Trophoblast cell (in vitro differentiated cells and primary cell): Measurements from ENCODE around the gene ALAS1.
"Not testable (repeated sequence)": the region's sequence is repeated elsewhere in the genome, so short reads cannot be mapped to it uniquely, and the experiment has no call there.

ENCODE experiments used
- DNase-seq, 2 donors: peaks; one replicate each; pipeline ENCODE4 v3.0.0-alpha.2; 2016
- H2AFZ ChIP-seq: 2 replicates; pipeline ENCODE4 v1.6.1; 2013; ENCODE audit warnings: low read length, moderate library complexity, mild to moderate bottlenecking; ENCODE audit not compliant: insufficient read depth, poor library complexity
- H2AK5ac ChIP-seq: 2 replicates; pipeline ENCODE4 v1.6.1; 2013; ENCODE audit warnings: mild to moderate bottlenecking, low read length
- H2BK120ac ChIP-seq: 2 replicates; pipeline ENCODE4 v1.6.1; 2013; ENCODE audit warnings: low read length, mild to moderate bottlenecking, moderate library complexity; ENCODE audit not compliant: insufficient read depth, poor library complexity
- H2BK12ac ChIP-seq: 2 replicates; pipeline ENCODE4 v1.6.1; 2013; ENCODE audit warnings: mild to moderate bottlenecking, low read length, moderate library complexity
- H2BK5ac ChIP-seq: 2 replicates; pipeline ENCODE4 v1.6.1; 2013; ENCODE audit warnings: low read length, low read depth, moderate library complexity, mild to moderate bottlenecking; ENCODE audit not compliant: poor library complexity
- H3K14ac ChIP-seq: 2 replicates; pipeline ENCODE4 v1.6.1; 2013; ENCODE audit warnings: mild to moderate bottlenecking, low read length
- H3K18ac ChIP-seq: 2 replicates; pipeline ENCODE4 v1.6.1; 2013; ENCODE audit warnings: mild to moderate bottlenecking, low read length
- H3K23ac ChIP-seq: 2 replicates; pipeline ENCODE4 v1.6.1; 2013; ENCODE audit warnings: low read length
- H3K27ac ChIP-seq: 2 replicates; pipeline ENCODE4 v1.5.1; 2013; ENCODE audit warnings: low read depth, mild to moderate bottlenecking, inconsistent platforms, low read length, moderate library complexity
- H3K27me3 ChIP-seq: 2 replicates; pipeline ENCODE4 v1.6.1; 2013; ENCODE audit warnings: inconsistent platforms, mild to moderate bottlenecking, low read length, moderate library complexity; ENCODE audit not compliant: insufficient read depth
- H3K36me3 ChIP-seq, 2 experiments: 1 replicate in 1 of 2; 2 replicates in 1 of 2; pipeline ENCODE4 v1.6.1; 2013; ENCODE audit warnings: low read length in 2 of 2, mild to moderate bottlenecking in 2 of 2, moderate library complexity in 1 of 2; ENCODE audit not compliant: insufficient read depth in 2 of 2, control insufficient read depth in 1 of 2
- H3K4ac ChIP-seq: 2 replicates; pipeline ENCODE4 v1.6.1; 2013; ENCODE audit warnings: low read depth, mild to moderate bottlenecking, low read length, moderate library complexity
- H3K4me1 ChIP-seq, 2 experiments: 1 replicate in 1 of 2; 2 replicates in 1 of 2; pipeline ENCODE4 v1.6.1; 2013; ENCODE audit warnings: low read length in 2 of 2, mild to moderate bottlenecking in 2 of 2, moderate library complexity in 1 of 2; ENCODE audit not compliant: insufficient read depth in 2 of 2, control insufficient read depth in 1 of 2
- H3K4me2 ChIP-seq: 2 replicates; pipeline ENCODE4 v1.6.1; 2013; ENCODE audit warnings: inconsistent platforms, mild to moderate bottlenecking, low read length, moderate library complexity
- H3K4me3 ChIP-seq: 2 replicates; pipeline ENCODE4 v1.5.1; 2013; ENCODE audit warnings: mild to moderate bottlenecking, low read depth, low read length, inconsistent platforms
- H3K79me1 ChIP-seq: one replicate; pipeline ENCODE4 v1.6.1; 2013; ENCODE audit warnings: low read length
- H3K79me2 ChIP-seq: 2 replicates; pipeline ENCODE4 v1.6.1; 2013; ENCODE audit warnings: low read length, mild to moderate bottlenecking; ENCODE audit not compliant: control insufficient read depth, insufficient read depth, poor library complexity
- H3K9ac ChIP-seq: 2 replicates; pipeline ENCODE4 v1.6.1; 2013; ENCODE audit warnings: mild to moderate bottlenecking, low read length
- H3K9me3 ChIP-seq: 2 replicates; pipeline ENCODE4 v1.6.1; 2013; ENCODE audit warnings: low read depth, mild to moderate bottlenecking, control low read depth, inconsistent platforms, low read length; ENCODE audit not compliant: insufficient read depth
- H4K12ac ChIP-seq: 2 replicates; pipeline ENCODE4 v1.6.1; 2013; ENCODE audit warnings: low read depth, mild to moderate bottlenecking, low read length, moderate library complexity
- H4K8ac ChIP-seq: 2 replicates; pipeline ENCODE4 v1.6.1; 2013; ENCODE audit warnings: low read depth, mild to moderate bottlenecking, low read length, moderate library complexity
- H4K91ac ChIP-seq: one replicate; pipeline ENCODE4 v1.6.1; 2013; ENCODE audit warnings: low read depth, mild to moderate bottlenecking, low read length, moderate library complexity
- WGBS: extraction: QIAGEN DNeasy Blood & Tissue Kit; methylation state at CpG from one replicate; pipeline ENCODE4 v1.1.7; 2013; ENCODE audit warnings: missing lambda C conversion rate; ENCODE audit not compliant: insufficient read length, insufficient coverage; ENCODE audit errors: extremely low coverage; 5-methylcytosine and 5-hydroxymethylcytosine counted together

ALAS1 gene

GRCh38 chr3:52150860-52151259 is 47.1 kb upstream of the ALAS1 start:
- Histone ChIP-seq H2BK12ac (no peak overlapping the region), H3K79me1 (peaks cover 6% of the 10 kb centered on the region), H3K9me3 (peaks cover 2% of the 10 kb centered on the region), H2BK5ac (no peak overlapping the region), H4K12ac (no peak overlapping the region), H3K79me2 (peaks cover 4% of the 10 kb centered on the region), H3K9ac (no peak overlapping the region), H3K18ac (no peak overlapping the region), H3K27ac (no peak overlapping the region), H2AFZ (no peak overlapping the region), H3K4me3 (no peak overlapping the region), H3K36me3 (peaks cover 27 to 39% of the 10 kb centered on the region in 2 experiments), H3K4ac (no peak overlapping the region), H3K4me2 (no peak overlapping the region), H2AK5ac (no peak overlapping the region), H3K27me3 (no peaks in the 10 kb centered on the region), H2BK120ac (no peak overlapping the region), H3K14ac (no peak overlapping the region), H3K23ac (no peak overlapping the region), H4K91ac (no peak overlapping the region), H4K8ac (no peak overlapping the region), H3K4me1 (peaks cover 5 to 10% of the 10 kb centered on the region in 2 experiments)
- no CpG with 5 or more reads among the region's 4 CpGs for WGBS
- DNase-seq, result no peak

GRCh38 chr3:52151991-52152390 is 46.0 kb upstream of the ALAS1 start:
- H3K27ac ChIP-seq, H3K4me1 ChIP-seq, H3K4me3 ChIP-seq, H3K14ac ChIP-seq, H3K27me3 ChIP-seq, H4K12ac ChIP-seq, H3K4me2 ChIP-seq, DNase-seq, H3K9me3 ChIP-seq, H3K79me2 ChIP-seq, H2BK5ac ChIP-seq, H3K4ac ChIP-seq, H2AK5ac ChIP-seq, H4K8ac ChIP-seq, H3K9ac ChIP-seq, H2AFZ ChIP-seq, H2BK120ac ChIP-seq, H3K18ac ChIP-seq, H2BK12ac ChIP-seq, H4K91ac ChIP-seq, H3K23ac ChIP-seq, H3K79me1 ChIP-seq: not testable (repeated sequence)
- peaks cover 19 to 29% of the 10 kb centered on the region in 2 experiments for H3K36me3 ChIP-seq
- no CpG with 5 or more reads among the region's 4 CpGs for WGBS

GRCh38 chr3:52153389-52154096 is 44.4 kb upstream of the ALAS1 start:
- DNase-seq, result peak; percentile 62 to 67
- whole genome bisulfite sequencing, result no CpG with 5 or more reads among the region's 18 CpGs
- H2BK120ac ChIP-seq, result peak overlapping the region; percentile 30
- peak overlapping the region; percentile 50 for H2BK5ac ChIP-seq
- peak overlapping the region; percentile 51 for H2BK12ac ChIP-seq
- peak overlapping the region; percentile 74 for H3K27ac ChIP-seq
- H4K8ac ChIP-seq, result peak overlapping the region; percentile 79
- H3K23ac ChIP-seq, result no peak overlapping the region
- peak overlapping the region; percentile 72 for H4K91ac ChIP-seq
- peaks cover 15 to 24% of the 10 kb centered on the region in 2 experiments for H3K36me3 ChIP-seq
- peak overlapping the region; percentile 53 for H3K4ac ChIP-seq
- peaks cover 6% of the 10 kb centered on the region for H3K79me1 ChIP-seq
- peak overlapping the region; percentile 56 for H2AK5ac ChIP-seq
- H3K9ac ChIP-seq, result peak overlapping the region; percentile 77
- peaks cover 4% of the 10 kb centered on the region for H3K79me2 ChIP-seq
- H4K12ac ChIP-seq, result peak overlapping the region; percentile 73
- H3K27me3 ChIP-seq, result no peaks in the 10 kb centered on the region
- H3K4me3 ChIP-seq, result peak overlapping the region; percentile 90
- peak overlapping the region; percentile 93 for H3K4me2 ChIP-seq
- peak overlapping the region; percentile 83 for H2AFZ ChIP-seq
- peaks cover 5 to 10% of the 10 kb centered on the region in 2 experiments for H3K4me1 ChIP-seq
- peak overlapping the region; percentile 90 for H3K18ac ChIP-seq
- H3K14ac ChIP-seq, result peak overlapping the region; percentile 91
- peaks cover 2% of the 10 kb centered on the region for H3K9me3 ChIP-seq

GRCh38 chr3:52154135-52155094 is 43.5 kb upstream of the ALAS1 start, which contains the start of gene POC1A:
POC1A (minus strand) TSS chr3:52154423; CDS start chr3:52154372, 51 bp downstream.
- H2BK120ac ChIP-seq, result peak within 1 kb of the TSS; percentile 37
- peak within 1 kb of the TSS; percentile 74 for H3K27ac ChIP-seq
- H3K14ac ChIP-seq, result peak within 1 kb of the TSS; percentile 91
- H3K79me2 ChIP-seq, result peaks cover 4% of the 10 kb centered on the region
- H2AK5ac ChIP-seq, result peak within 1 kb of the TSS; percentile 56
- no peaks in the 10 kb centered on the region for H3K27me3 ChIP-seq
- peak within 1 kb of the TSS; percentile 79 for H4K8ac ChIP-seq
- H4K91ac ChIP-seq, result peak within 1 kb of the TSS; percentile 77
- peak within 1 kb of the TSS; percentile 81 for H3K9ac ChIP-seq
- peak within 1 kb of the TSS; percentile 51 for H2BK12ac ChIP-seq
- H2AFZ ChIP-seq, result peak within 1 kb of the TSS; percentile 83
- peaks cover 6% of the 10 kb centered on the region for H3K79me1 ChIP-seq
- H3K4me3 ChIP-seq, result peak within 1 kb of the TSS; percentile 90
- peaks cover 10 to 15% of the 10 kb centered on the region in 2 experiments for H3K36me3 ChIP-seq
- peak within 1 kb of the TSS; percentile 73 for H4K12ac ChIP-seq
- WGBS, result no CpG with 5 or more reads among the region's 83 CpGs
- H2BK5ac ChIP-seq, result peak within 1 kb of the TSS; percentile 71
- DNase-seq, result peak; percentile 95
- H3K4me2 ChIP-seq, result peak within 1 kb of the TSS; percentile 93
- peak within 1 kb of the TSS; percentile 53 for H3K4ac ChIP-seq
- no peak within 1 kb of the TSS for H3K23ac ChIP-seq
- H3K4me1 ChIP-seq, result peaks cover 5 to 10% of the 10 kb centered on the region in 2 experiments
- peak within 1 kb of the TSS; percentile 90 for H3K18ac ChIP-seq
- H3K9me3 ChIP-seq, result no peaks in the 10 kb centered on the region
